ENCODE measurements around the gene TPCN1. TPM values are rescaled to one million over a fixed set of nuclear protein-coding genes. Genes with fewer than 3 reads are reported as not detected.

The TPCN1 gene
- polyA plus RNA-seq, 4 donors = 12.2 to 70.2 (median 34.4) TPM

DNA sequence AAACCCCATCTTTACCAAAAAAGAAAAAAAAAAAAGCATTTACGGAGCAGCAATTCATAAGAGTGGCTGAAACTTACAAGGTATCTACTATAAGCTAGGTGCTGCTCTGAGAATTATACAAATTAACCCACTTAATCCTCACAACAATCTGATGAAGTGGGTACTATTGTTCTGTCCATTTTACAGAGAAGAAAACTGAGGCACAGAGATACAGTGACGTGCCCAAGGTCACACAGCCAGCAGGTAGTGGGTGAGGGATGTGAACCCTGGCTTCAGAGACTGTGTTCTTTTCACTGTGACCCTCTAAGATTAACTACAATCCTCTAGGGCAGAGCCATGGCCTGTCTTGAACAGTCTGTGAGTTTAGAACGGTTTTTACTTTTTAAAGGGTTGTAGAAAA lies 39.3 kb upstream of the TPCN1 start:
- peaks cover 0 to 10% (median 5%) of the 10 kb centered on the region in 3 donors for H3K4me1 ChIP-seq (ENCODE audit: control insufficient read depth in 3 of 3, insufficient read depth in 2 of 3, low read depth in 1 of 3, low read length in 2 of 3)
- H3K36me3 ChIP-seq (ENCODE audit: control insufficient read depth in 3 of 3, insufficient read depth in 2 of 3, low read depth in 1 of 3, low read length in 3 of 3) = peaks cover 18 to 51% (median 27%) of the 10 kb centered on the region in 3 donors
- peaks cover 0 to 3% of the 10 kb centered on the region in 2 donors for H3K9me3 ChIP-seq (ENCODE audit: control insufficient read depth in 2 of 2, insufficient read depth in 1 of 2, low read depth in 1 of 2, low read length in 1 of 2)
- no peaks in the 10 kb centered on the region for H3K27me3 ChIP-seq (ENCODE audit: control insufficient read depth in 3 of 3, insufficient read depth in 3 of 3, low read length in 3 of 3)
- DNase-seq = no peak
- no peak for FAIRE-seq
- no peak overlapping the region for H3K4me3 ChIP-seq (ENCODE audit: low read depth in 1 of 3, low read length in 3 of 3)
- 91 to 92% (median 91%) methylated on average over 3 of the region's 3 CpGs for WGBS, 3 donors
- no peak overlapping the region for H3K27ac ChIP-seq (ENCODE audit: low read depth in 1 of 3, low read length in 2 of 3)

DNA sequence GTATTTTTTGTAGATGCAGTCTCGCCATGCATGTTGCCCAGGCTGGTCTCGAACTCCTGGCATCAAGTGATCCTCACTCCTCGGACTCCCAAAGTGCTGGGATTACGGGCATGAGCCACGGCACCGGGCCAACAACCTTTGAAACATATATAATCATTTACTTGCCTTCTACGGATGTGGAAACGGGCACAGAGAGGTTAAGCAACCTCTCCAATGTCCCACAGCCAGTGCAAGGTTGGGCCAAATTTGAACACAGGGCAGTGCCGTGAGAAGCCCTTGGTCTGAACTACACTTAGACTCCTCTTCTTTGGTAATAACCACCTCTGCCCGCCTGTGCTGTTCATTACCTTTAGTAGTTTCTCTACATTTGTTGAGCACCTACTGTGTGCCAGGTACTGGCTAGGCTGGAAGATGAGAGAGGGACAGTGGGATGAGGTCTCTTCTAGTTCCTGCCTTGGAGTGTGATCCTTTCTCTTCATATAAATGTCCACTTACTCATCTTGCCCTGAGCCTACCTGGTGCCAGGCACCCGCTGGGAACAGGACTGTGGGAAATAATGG lies 38.2 kb upstream of the TPCN1 start:
- Histone ChIP-seq H3K4me1 (ENCODE audit: control insufficient read depth in 3 of 3, insufficient read depth in 2 of 3, low read depth in 1 of 3, low read length in 2 of 3) (peaks cover 0 to 13% (median 5%) of the 10 kb centered on the region in 3 donors), H3K9me3 (ENCODE audit: control insufficient read depth in 2 of 2, insufficient read depth in 1 of 2, low read depth in 1 of 2, low read length in 1 of 2) (no peaks in the 10 kb centered on the region), H3K27me3 (ENCODE audit: control insufficient read depth in 3 of 3, insufficient read depth in 3 of 3, low read length in 3 of 3) (no peaks in the 10 kb centered on the region), H3K27ac (ENCODE audit: low read depth in 1 of 3, low read length in 2 of 3) (no peak overlapping the region), H3K4me3 (ENCODE audit: low read depth in 1 of 3, low read length in 3 of 3) (no peak overlapping the region), H3K36me3 (ENCODE audit: control insufficient read depth in 3 of 3, insufficient read depth in 2 of 3, low read depth in 1 of 3, low read length in 3 of 3) (peaks cover 10 to 46% (median 21%) of the 10 kb centered on the region in 3 donors)
- FAIRE-seq = no peak
- DNase-seq = no peak
- WGBS, 3 donors = 79 to 87% (median 82%) methylated on average over 11 of the region's 11 CpGs

DNA sequence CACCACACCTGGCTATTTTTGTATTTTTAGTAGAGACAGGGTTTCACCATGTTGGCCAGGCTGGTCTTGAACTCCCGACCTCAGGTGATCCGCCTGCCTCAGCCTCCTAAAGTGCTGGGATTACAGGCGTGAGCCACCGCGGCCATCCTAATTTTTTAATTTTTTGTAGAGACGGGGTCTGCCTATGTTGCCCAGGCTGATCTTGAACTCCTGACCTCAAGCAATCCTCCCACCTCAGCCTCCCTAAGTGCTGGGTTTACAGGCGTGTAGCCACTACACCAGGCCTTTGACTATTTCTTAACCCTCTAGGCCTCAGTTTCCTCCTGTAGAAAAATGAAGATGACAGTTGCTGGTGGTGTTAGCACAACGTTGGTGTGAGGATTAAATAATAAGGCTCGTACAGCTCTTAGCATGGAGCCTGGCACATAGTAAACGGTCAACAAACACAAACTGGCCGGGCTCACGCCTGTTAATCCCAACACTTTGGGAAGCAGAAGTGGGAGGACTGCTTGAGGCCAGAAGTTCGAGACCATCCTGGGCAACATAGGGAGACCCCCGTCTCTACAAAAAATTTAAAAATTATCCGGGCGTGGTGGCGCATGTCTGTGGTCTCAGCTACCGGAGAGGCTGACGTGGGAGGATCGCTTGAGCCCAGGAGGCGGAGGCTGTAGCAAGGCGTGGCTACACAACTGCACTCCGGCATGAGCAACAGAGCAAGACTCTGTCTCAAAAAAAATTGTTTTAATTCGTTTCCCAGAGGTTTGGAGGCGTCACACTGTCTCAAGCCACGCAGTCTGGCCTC lies 37.0 kb upstream of the TPCN1 start:
- Histone ChIP-seq H3K4me1 (ENCODE audit: control insufficient read depth in 3 of 3, insufficient read depth in 2 of 3, low read depth in 1 of 3, low read length in 2 of 3) (peaks cover 0 to 13% (median 5%) of the 10 kb centered on the region in 3 donors), H3K27ac (ENCODE audit: low read depth in 1 of 3, low read length in 2 of 3) (peak overlapping the region; percentile 90 to 99 (median 92)), H3K9me3 (ENCODE audit: control insufficient read depth in 2 of 2, insufficient read depth in 1 of 2, low read depth in 1 of 2, low read length in 1 of 2) (no peaks in the 10 kb centered on the region), H3K4me3 (ENCODE audit: low read depth in 1 of 3, low read length in 3 of 3) (peak overlapping the region; percentile 40 to 98 (median 88)), H3K27me3 (ENCODE audit: control insufficient read depth in 3 of 3, insufficient read depth in 3 of 3, low read length in 3 of 3) (no peaks in the 10 kb centered on the region), H3K36me3 (ENCODE audit: control insufficient read depth in 3 of 3, insufficient read depth in 2 of 3, low read depth in 1 of 3, low read length in 3 of 3) (peaks cover 5 to 36% (median 12%) of the 10 kb centered on the region in 3 donors)
- WGBS, 3 donors = 19 to 25% (median 22%) methylated on average over 26 of the region's 26 CpGs
- no peak for FAIRE-seq
- DNase-seq = no peak

GRCh38 chr12:113184900-113185179 lies 36.4 kb upstream of the TPCN1 start:
- peaks cover 0 to 13% (median 5%) of the 10 kb centered on the region in 3 donors for H3K4me1 ChIP-seq (ENCODE audit: control insufficient read depth in 3 of 3, insufficient read depth in 2 of 3, low read depth in 1 of 3, low read length in 2 of 3)
- no peak for FAIRE-seq

GRCh38 chr12:113185180-113186032 lies 35.9 kb upstream of the TPCN1 start, which contains the start of the genes DDX54 and RITA1:
Gene DDX54 (minus strand): TSS chr12:113185478. CDS start chr12:113185451, 27 bp downstream.
Gene RITA1 (plus strand): TSS chr12:113185721. CDS start chr12:113186747, 1,026 bp downstream.
- 0 to 1% (median 1%) methylated on average over 69 to 89 of the region's 89 CpGs for WGBS, 3 donors
- no peaks in the 10 kb centered on the region for H3K9me3 ChIP-seq (ENCODE audit: control insufficient read depth in 2 of 2, insufficient read depth in 1 of 2, low read depth in 1 of 2, low read length in 1 of 2)
- no peaks in the 10 kb centered on the region for H3K27me3 ChIP-seq (ENCODE audit: control insufficient read depth in 3 of 3, insufficient read depth in 3 of 3, low read length in 3 of 3)
- peaks cover 0 to 13% (median 5%) of the 10 kb centered on the region in 3 donors for H3K4me1 ChIP-seq (ENCODE audit: control insufficient read depth in 3 of 3, insufficient read depth in 2 of 3, low read depth in 1 of 3, low read length in 2 of 3)
- H3K36me3 ChIP-seq (ENCODE audit: control insufficient read depth in 3 of 3, insufficient read depth in 2 of 3, low read depth in 1 of 3, low read length in 3 of 3) = peaks cover 4 to 26% (median 4%) of the 10 kb centered on the region in 3 donors
- H3K4me3 ChIP-seq (ENCODE audit: low read depth in 1 of 3, low read length in 3 of 3) = peak within 1 kb of the TSS; percentile 88 to 98 (median 92)
- DNase-seq (peak; percentile 82 to 94), FAIRE-seq (no peak)
- peak within 1 kb of the TSS; percentile 90 to 99 (median 92) for H3K27ac ChIP-seq (ENCODE audit: low read depth in 1 of 3, low read length in 2 of 3)

More at GRCh38 chr12:113184900-113185179, 36.4 kb upstream of the TPCN1 start:
- Histone ChIP-seq H3K27ac (ENCODE audit: low read depth in 1 of 3, low read length in 2 of 3) (peak overlapping the region; percentile 90 to 99 (median 92)), H3K4me3 (ENCODE audit: low read depth in 1 of 3, low read length in 3 of 3) (peak overlapping the region; percentile 88 to 98 (median 92)), H3K9me3 (ENCODE audit: control insufficient read depth in 2 of 2, insufficient read depth in 1 of 2, low read depth in 1 of 2, low read length in 1 of 2) (no peaks in the 10 kb centered on the region), H3K36me3 (ENCODE audit: control insufficient read depth in 3 of 3, insufficient read depth in 2 of 3, low read depth in 1 of 3, low read length in 3 of 3) (peaks cover 3 to 31% (median 10%) of the 10 kb centered on the region in 3 donors), H3K27me3 (ENCODE audit: control insufficient read depth in 3 of 3, insufficient read depth in 3 of 3, low read length in 3 of 3) (no peaks in the 10 kb centered on the region)
- WGBS, 3 donors = 0 to 1% (median 0%) methylated on average over 20 of the region's 20 CpGs
- DNase-seq = peak; percentile 93 to 95

DNA sequence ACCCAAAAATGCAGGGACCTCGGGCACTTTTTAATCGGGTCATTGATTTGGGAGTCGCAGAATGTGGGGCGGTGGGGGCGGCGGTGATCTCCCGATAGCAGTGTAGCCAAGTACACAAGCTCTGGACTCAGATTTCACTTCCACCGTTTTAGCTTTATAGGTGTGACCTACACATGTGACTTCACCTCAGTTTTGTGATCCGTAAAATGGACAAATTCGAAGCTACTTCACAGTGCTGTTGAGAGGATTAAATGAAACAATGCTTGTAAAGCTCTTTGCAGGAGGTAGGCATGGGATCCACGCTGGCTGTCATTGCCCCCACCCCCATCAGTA lies 35.3 kb upstream of the TPCN1 start:
- Histone ChIP-seq H3K4me1 (ENCODE audit: control insufficient read depth in 3 of 3, insufficient read depth in 2 of 3, low read depth in 1 of 3, low read length in 2 of 3) (peaks cover 0 to 13% (median 5%) of the 10 kb centered on the region in 3 donors), H3K4me3 (ENCODE audit: low read depth in 1 of 3, low read length in 3 of 3) (peak overlapping the region; percentile 88 to 98 (median 92)), H3K27ac (ENCODE audit: low read depth in 1 of 3, low read length in 2 of 3) (peak overlapping the region; percentile 90 to 99 (median 92)), H3K27me3 (ENCODE audit: control insufficient read depth in 3 of 3, insufficient read depth in 3 of 3, low read length in 3 of 3) (no peaks in the 10 kb centered on the region), H3K36me3 (ENCODE audit: control insufficient read depth in 3 of 3, insufficient read depth in 2 of 3, low read depth in 1 of 3, low read length in 3 of 3) (peaks cover 2 to 24% (median 4%) of the 10 kb centered on the region in 3 donors), H3K9me3 (ENCODE audit: control insufficient read depth in 2 of 2, insufficient read depth in 1 of 2, low read depth in 1 of 2, low read length in 1 of 2) (no peaks in the 10 kb centered on the region)
- FAIRE-seq (no peak), DNase-seq (peak in 1 of 2 donors; percentile 42)
- WGBS, 3 donors = 3 to 5% (median 3%) methylated on average over 11 of the region's 11 CpGs

DNA sequence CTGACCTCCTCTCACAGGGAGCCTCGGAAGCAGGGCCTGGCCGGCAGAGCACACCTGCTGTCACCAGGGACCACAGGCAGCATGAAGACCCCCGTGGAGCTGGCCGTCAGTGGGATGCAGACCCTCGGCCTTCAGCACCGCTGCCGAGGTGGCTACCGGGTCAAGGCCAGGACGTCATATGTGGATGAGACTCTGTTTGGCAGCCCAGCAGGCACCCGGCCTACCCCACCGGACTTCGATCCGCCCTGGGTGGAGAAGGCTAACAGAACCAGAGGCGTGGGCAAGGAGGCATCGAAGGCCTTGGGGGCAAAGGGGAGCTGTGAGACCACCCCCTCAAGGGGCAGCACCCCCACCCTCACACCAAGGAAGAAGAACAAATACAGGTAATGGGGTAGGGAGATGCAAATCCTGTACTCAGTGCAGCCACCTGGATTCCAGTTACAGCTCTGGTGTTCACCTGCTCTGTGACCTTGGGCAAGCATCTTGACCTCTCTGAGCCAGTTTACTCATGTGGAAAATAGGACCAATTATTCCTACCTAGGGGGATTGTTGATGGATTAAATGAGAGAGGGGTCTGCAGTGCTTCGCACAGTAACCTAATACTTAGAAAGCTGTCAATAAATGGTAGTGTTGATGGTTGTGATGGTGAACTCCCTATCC lies 34.5 kb upstream of the TPCN1 start:
- FAIRE-seq = no peak
- Histone ChIP-seq H3K27me3 (ENCODE audit: control insufficient read depth in 3 of 3, insufficient read depth in 3 of 3, low read length in 3 of 3) (no peaks in the 10 kb centered on the region), H3K27ac (ENCODE audit: low read depth in 1 of 3, low read length in 2 of 3) (peak overlapping the region in 1 of 3 donors; percentile 52), H3K4me1 (ENCODE audit: control insufficient read depth in 3 of 3, insufficient read depth in 2 of 3, low read depth in 1 of 3, low read length in 2 of 3) (peaks cover 0 to 13% (median 5%) of the 10 kb centered on the region in 3 donors), H3K36me3 (ENCODE audit: control insufficient read depth in 3 of 3, insufficient read depth in 2 of 3, low read depth in 1 of 3, low read length in 3 of 3) (peaks cover 4 to 31% (median 10%) of the 10 kb centered on the region in 3 donors), H3K9me3 (ENCODE audit: control insufficient read depth in 2 of 2, insufficient read depth in 1 of 2, low read depth in 1 of 2, low read length in 1 of 2) (no peaks in the 10 kb centered on the region), H3K4me3 (ENCODE audit: low read depth in 1 of 3, low read length in 3 of 3) (peak overlapping the region in 2 of 3 donors; percentile 88 to 98)
- DNase-seq = peak; percentile 33 to 69
- 20 to 61% (median 27%) methylated on average over 16 of the region's 16 CpGs for whole genome bisulfite sequencing, 3 donors

Data from small intestine (tissue), 7 donors.